Left lung (tissue), 10 donors: ENCODE results near the gene RUVBL1. TPM values are rescaled to one million over a fixed set of nuclear protein-coding genes. Genes with fewer than 3 reads are reported as not detected.
A peak's percentile ranks its signal among the peaks of the same experiment; 100 is the strongest.

ENCODE experiments used
- ATAC-seq: fragments of 200-7000 bp; cut with Tn5 transposase; one replicate; pipeline ENCODE4 v1.9.1; 2020; ENCODE audit warnings: moderate library complexity
- DNase-seq, 4 donors: peaks; one replicate each; pipeline ENCODE4 v3.0.0-alpha.2; 2013 to 2020
- H3K27ac ChIP-seq, 2 donors: fragments of 200-600 bp; sonication (generic) in 1 of 2; one replicate each; pipeline versions ENCODE4 v1.5.0 to v1.8.0; 2020 to 2021
- H3K27me3 ChIP-seq, 2 donors: fragments of 200-600 bp; sonication (generic) in 1 of 2; one replicate each; pipeline versions ENCODE4 v1.5.0 to v1.8.0; 2020 to 2021
- H3K36me3 ChIP-seq, 2 donors: fragments of 200-600 bp; sonication (generic) in 1 of 2; one replicate each; pipeline versions ENCODE4 v1.5.0 to v1.8.0; 2020 to 2021
- H3K4me1 ChIP-seq, 2 donors: fragments of 200-600 bp; one replicate each; pipeline ENCODE4 v1.8.0; 2021
- H3K4me3 ChIP-seq, 2 donors: fragments of 200-600 bp; sonication (generic) in 1 of 2; one replicate each; pipeline versions ENCODE4 v1.5.0 to v1.8.0; 2020 to 2021; ENCODE audit warnings: mild to moderate bottlenecking in 1 of 2
- H3K9me3 ChIP-seq, 2 donors: fragments of 200-600 bp; sonication (generic) in 1 of 2; one replicate each; pipeline versions ENCODE4 v1.5.0 to v1.8.0; 2020 to 2021
- CTCF ChIP-seq, 2 donors: fragments of 200-600 bp; sonication (generic) in 1 of 2; IDR thresholded peaks; one replicate each; pipeline versions ENCODE4 v1.5.0 to v1.8.0; 2021; ENCODE audit warnings: antibody characterized with exemption in 2 of 2
- intact Hi-C, 2 donors: fragments of 100-400 bp; cut with DNase I; formaldehyde crosslinking; loops; one replicate each; pipeline versions ENCODE4 v1.11.2 to v1.14.2; 2022
- polyA plus RNA-seq, 6 donors: library from polyadenylated mRNA; unstranded; fragments of 120-200 nt; gene quantifications; one replicate each; pipeline ENCODE4 v1.2.1, GENCODE V29; 2013; ENCODE audit not compliant: insufficient read length in 6 of 6
- total RNA-seq, 2 donors: library from RNA; stranded (reverse); fragmentation: NEBNext Ultra II Directional; extraction: Animal tissue kit (Norgen Biotek cat#: 25700); gene quantifications; one replicate each; pipeline ENCODE4 v1.2.1, GENCODE V29; 2021
- donor health status: DM: no; HTN: yes; CAD: no.
- donor health status: DM: no; HTN: no; CAD: no.

Gene RUVBL1
- total and polyA plus RNA-seq, 8 donors: 22.3 to 55.3 (median 48.1) TPM

GRCh38 chr3:128051459-128051836 lies 72.2 kb downstream of the RUVBL1 start:
- intact Hi-C loops: no loop called here
- Histone ChIP-seq H3K4me3 (peak overlapping the region; percentile 83 to 87), H3K9me3 (no peaks in the 10 kb centered on the region), H3K27ac (peak overlapping the region; percentile 71 to 97), H3K27me3 (no peaks in the 10 kb centered on the region), H3K4me1 (peaks cover 9 to 43% of the 10 kb centered on the region in 2 donors), H3K36me3 (peaks cover 0 to 25% of the 10 kb centered on the region in 2 donors)
- peak in 1 of 4 donors; percentile 20 for DNase-seq
- TF ChIP-seq CTCF (IDR thresholded peaks at IDR 0.05): no peak
- peak; percentile 17 for ATAC-seq

DNA sequence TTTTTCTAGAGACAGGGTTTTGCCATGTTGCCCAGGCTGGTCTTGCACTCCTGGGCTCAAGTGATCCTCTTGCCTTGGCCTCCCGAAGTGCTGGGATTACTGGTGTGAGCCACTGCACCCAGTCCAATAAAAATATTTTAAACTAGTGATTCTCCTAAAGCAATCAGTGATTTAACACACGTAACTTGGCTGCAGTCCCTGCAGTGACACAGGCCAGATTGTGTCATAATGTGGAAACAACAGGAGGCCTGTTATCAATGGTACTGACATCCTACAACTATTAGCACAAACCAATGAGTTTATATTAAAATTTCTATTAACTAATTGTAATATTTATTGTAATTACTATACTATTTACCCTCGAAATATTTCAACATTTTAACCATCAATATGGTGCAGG lies 73.0 kb downstream of the RUVBL1 start:
- Histone ChIP-seq H3K4me1 (peaks cover 9 to 35% of the 10 kb centered on the region in 2 donors), H3K27me3 (no peaks in the 10 kb centered on the region), H3K4me3 (no peak overlapping the region), H3K36me3 (peaks cover 0 to 17% of the 10 kb centered on the region in 2 donors), H3K27ac (no peak overlapping the region), H3K9me3 (no peaks in the 10 kb centered on the region)
- TF ChIP-seq CTCF (IDR thresholded peaks at IDR 0.05): no peak
- ATAC-seq: no peak
- DNase-seq: no peak
- intact Hi-C loops: no loop called here

DNA sequence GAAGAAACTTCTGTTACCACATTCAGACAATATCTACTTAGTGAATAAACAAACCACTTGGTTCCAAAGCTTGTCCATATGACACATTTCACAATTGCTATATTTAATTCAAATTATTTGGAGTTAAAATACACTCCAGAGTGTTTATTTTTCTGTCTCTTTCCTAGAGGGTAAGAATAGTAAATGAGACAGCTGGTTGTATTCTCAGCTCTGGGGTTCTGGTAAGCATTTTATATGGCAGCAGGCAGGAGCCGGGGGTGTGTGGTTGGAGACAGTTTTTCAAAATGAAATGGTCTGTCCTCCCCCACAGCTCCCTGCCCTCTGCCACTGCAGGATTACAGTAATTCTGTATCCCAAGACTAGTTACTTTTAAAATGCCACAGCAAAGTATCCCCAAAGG lies 82.3 kb downstream of the RUVBL1 start:
- H3K36me3 ChIP-seq: no peaks in the 10 kb centered on the region
- H3K4me3 ChIP-seq: no peak overlapping the region
- no peak overlapping the region for H3K27ac ChIP-seq
- no peaks in the 10 kb centered on the region for H3K9me3 ChIP-seq
- intact Hi-C loops: no loop called here
- no peaks in the 10 kb centered on the region for H3K27me3 ChIP-seq
- DNase-seq (peak in 2 of 4 donors; percentile 29 to 39), ATAC-seq (no peak)
- H3K4me1 ChIP-seq: no peaks in the 10 kb centered on the region
- TF ChIP-seq CTCF (IDR thresholded peaks at IDR 0.05): no peak

- Histone ChIP-seq H3K4me1 (no peaks in the 10 kb centered on the region), H3K4me3 (no peak overlapping the region), H3K27me3 (no peaks in the 10 kb centered on the region), H3K36me3 (no peaks in the 10 kb centered on the region), H3K9me3 (no peaks in the 10 kb centered on the region), H3K27ac (no peak overlapping the region)
- no peak for DNase-seq
- TF ChIP-seq CTCF (IDR thresholded peaks at IDR 0.05): no peak
- ATAC-seq: no peak
- intact Hi-C loops: no loop called here
Observed at GRCh38 chr3:128040660-128041059, 83.0 kb downstream of the RUVBL1 start.

DNA sequence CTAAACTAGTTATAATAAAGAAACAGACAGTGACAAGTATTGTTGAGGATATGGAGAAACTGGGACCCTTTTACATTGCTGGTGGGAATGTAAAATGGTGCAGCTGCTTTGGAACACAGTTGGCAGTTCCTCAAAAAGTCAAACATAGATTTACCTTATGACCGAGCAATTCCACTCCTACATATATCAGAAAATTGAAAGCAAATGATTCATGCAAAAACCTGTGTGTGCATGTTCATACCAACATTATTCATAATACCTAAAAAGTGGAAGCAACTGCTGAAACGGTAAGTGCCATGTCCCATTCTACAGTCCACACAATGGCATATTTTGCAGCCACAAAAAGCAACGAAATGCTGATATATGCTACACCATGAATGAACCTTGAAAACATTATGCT lies 83.6 kb downstream of the RUVBL1 start:
- H3K4me3 ChIP-seq: no peak overlapping the region
- ATAC-seq (no peak), DNase-seq (no peak)
- H3K9me3 ChIP-seq: no peaks in the 10 kb centered on the region
- H3K36me3 ChIP-seq: no peaks in the 10 kb centered on the region
- H3K27me3 ChIP-seq: no peaks in the 10 kb centered on the region
- no peak overlapping the region for H3K27ac ChIP-seq
- intact Hi-C loops: no loop called here
- no peak for TF ChIP-seq CTCF (IDR thresholded peaks at IDR 0.05)
- H3K4me1 ChIP-seq: no peaks in the 10 kb centered on the region
